SK-N-SH (cell line): Measurements from ENCODE around the gene GRK1.
A peak's percentile ranks its signal among the peaks of the same experiment; 100 is the strongest.

Experiments
- CHD2 ChIP-seq: fragments of 150-350 bp; IDR thresholded peaks from 2 replicates; pipeline ENCODE4 v1.6.1; 2018; ENCODE audit warnings: low read length; ENCODE audit not compliant: partially characterized antibody
- CTCF ChIP-seq: fragments of 200-600 bp; sonication (generic); IDR thresholded peaks from 2 replicates; pipeline ENCODE4 v1.6.1; 2017; ENCODE audit warnings: antibody characterized with exemption, mild to moderate bottlenecking, moderate library complexity
- EP300 ChIP-seq, 2 experiments: IDR thresholded peaks; 2 replicates each; pipeline versions ENCODE4 v1.4.0 to v1.6.1; 2012; ENCODE audit warnings: borderline replicate concordance in 1 of 2, low read depth in 1 of 2, low read length in 1 of 2
- EZH2phosphoT487 ChIP-seq: fragments of 200-600 bp; sonication (generic); IDR thresholded peaks from 2 replicates; pipeline ENCODE4 v1.6.1; 2017; ENCODE audit warnings: low read depth, mixed run types, mild to moderate bottlenecking, antibody characterized with exemption, moderate library complexity, borderline replicate concordance
- GABPA ChIP-seq: IDR thresholded peaks from 2 replicates; pipeline ENCODE4 v1.4.0; 2012; ENCODE audit warnings: low read depth, mild to moderate bottlenecking
- NFIC ChIP-seq: IDR thresholded peaks from 2 replicates; pipeline ENCODE4 v1.4.0; 2012; ENCODE audit warnings: borderline replicate concordance
- POLR2AphosphoS5 ChIP-seq: IDR thresholded peaks from 2 replicates; pipeline ENCODE4 v1.6.1; 2012; ENCODE audit warnings: low read depth, low read length
- RAD21 ChIP-seq: IDR thresholded peaks from 2 replicates; pipeline ENCODE4 v1.6.1; 2012; ENCODE audit warnings: mild to moderate bottlenecking, low read length
- RCOR1 ChIP-seq: fragments of 150-350 bp; IDR thresholded peaks from 2 replicates; pipeline ENCODE4 v1.6.1; 2017; ENCODE audit warnings: antibody characterized with exemption, low read length
- REST ChIP-seq: IDR thresholded peaks from 2 replicates; pipeline ENCODE4 v1.6.1; 2012; ENCODE audit warnings: mild to moderate bottlenecking, low read depth, low read length, moderate library complexity
- SMC3 ChIP-seq: IDR thresholded peaks from 2 replicates; pipeline ENCODE4 v1.6.1; 2012; ENCODE audit warnings: low read depth, low read length, improper control_type of control experiment
- USF2 ChIP-seq: fragments of 150-350 bp; IDR thresholded peaks from 2 replicates; pipeline ENCODE4 v1.6.1; 2017; ENCODE audit warnings: antibody characterized with exemption, low read length, low read depth, borderline replicate concordance
- YY1 ChIP-seq: IDR thresholded peaks from 2 replicates; pipeline ENCODE4 v1.4.0; 2012; ENCODE audit warnings: low read depth, mild to moderate bottlenecking

GRCh38 chr13:113647351-113648215, 19.4 kb upstream of the GRK1 start:
- TF ChIP-seq EP300 (IDR thresholded peaks at IDR 0.05; ENCODE audit: borderline replicate concordance in 1 of 2, low read depth in 1 of 2, low read length in 1 of 2) (no peak), CTCF (no peak), RCOR1 (0 out of 2 replicates have a peak, but pooled peaks have one; percentile 19), REST (no peak), POLR2AphosphoS5 (no peak), CHD2 (peak; percentile 35), NFIC (peak; percentile 98), USF2 (no peak), YY1 (no peak), EZH2phosphoT487 (no peak), SMC3 (no peak), GABPA (no peak), RAD21 (no peak)
